ENCODE data around the gene MICB.

The MICB gene

GRCh38 chr6:31466466-31466865, 31.5 kb upstream of the MICB start:
- no peak overlapping the region for H3K9ac ChIP-seq (ENCODE audit: low read length)
- no peak overlapping the region for H3K27ac ChIP-seq (ENCODE audit: low read depth, low read length)
- peaks cover 3% of the 10 kb centered on the region for H3K36me3 ChIP-seq (ENCODE audit: control insufficient read depth, insufficient read depth, low read length)
- H3K4me3 ChIP-seq (ENCODE audit: low read length) = no peak overlapping the region
- H3K4me1 ChIP-seq (ENCODE audit: control insufficient read depth, insufficient read depth, low read length) = no peaks in the 10 kb centered on the region
- no peaks in the 10 kb centered on the region for H3K27me3 ChIP-seq (ENCODE audit: control insufficient read depth, insufficient read depth, low read length)

- H3K4me3 ChIP-seq (ENCODE audit: low read length) = no peak overlapping the region
- H3K27ac ChIP-seq (ENCODE audit: low read depth, low read length) = no peak overlapping the region
- H3K4me1 ChIP-seq (ENCODE audit: control insufficient read depth, insufficient read depth, low read length) = no peaks in the 10 kb centered on the region
- no peaks in the 10 kb centered on the region for H3K27me3 ChIP-seq (ENCODE audit: control insufficient read depth, insufficient read depth, low read length)
- H3K9ac ChIP-seq (ENCODE audit: low read length) = no peak overlapping the region
- peaks cover 3% of the 10 kb centered on the region for H3K36me3 ChIP-seq (ENCODE audit: control insufficient read depth, insufficient read depth, low read length)
Observed at GRCh38 chr6:31467151-31467550, 30.8 kb upstream of the MICB start.

DNA sequence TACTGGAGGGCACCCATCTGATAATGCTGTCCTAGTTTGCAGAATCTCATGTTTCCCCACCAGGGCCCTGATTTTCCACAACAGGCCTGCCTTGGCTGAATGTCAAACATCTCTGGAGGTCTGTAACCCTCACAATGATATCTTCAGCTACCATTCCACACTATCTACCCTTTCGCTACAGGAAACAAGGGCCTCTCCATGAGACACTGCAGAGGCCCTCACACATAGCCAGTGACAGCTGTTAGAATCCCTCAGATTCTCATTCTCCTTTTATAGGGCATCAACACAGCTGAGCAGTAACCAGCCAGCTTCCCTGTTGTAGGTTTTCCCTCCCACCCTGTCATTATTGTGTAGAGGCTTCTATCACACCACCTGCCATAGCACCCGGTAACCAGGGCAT, 29.6 kb upstream of the MICB start:
- H3K36me3 ChIP-seq (ENCODE audit: control insufficient read depth, insufficient read depth, low read length) = peaks cover 3% of the 10 kb centered on the region
- H3K27me3 ChIP-seq (ENCODE audit: control insufficient read depth, insufficient read depth, low read length) = no peaks in the 10 kb centered on the region
- no peak overlapping the region for H3K9ac ChIP-seq (ENCODE audit: low read length)
- no peak overlapping the region for H3K27ac ChIP-seq (ENCODE audit: low read depth, low read length)
- H3K4me1 ChIP-seq (ENCODE audit: control insufficient read depth, insufficient read depth, low read length) = no peaks in the 10 kb centered on the region
- no peak overlapping the region for H3K4me3 ChIP-seq (ENCODE audit: low read length)

GRCh38 chr6:31470801-31471200, 27.1 kb upstream of the MICB start:
- Histone ChIP-seq H3K4me1 (ENCODE audit: control insufficient read depth, insufficient read depth, low read length) (no peaks in the 10 kb centered on the region), H3K4me3 (ENCODE audit: low read length) (no peak overlapping the region), H3K36me3 (ENCODE audit: control insufficient read depth, insufficient read depth, low read length) (peaks cover 3% of the 10 kb centered on the region), H3K9ac (ENCODE audit: low read length) (no peak overlapping the region), H3K27ac (ENCODE audit: low read depth, low read length) (no peak overlapping the region), H3K27me3 (ENCODE audit: control insufficient read depth, insufficient read depth, low read length) (no peaks in the 10 kb centered on the region)

DNA sequence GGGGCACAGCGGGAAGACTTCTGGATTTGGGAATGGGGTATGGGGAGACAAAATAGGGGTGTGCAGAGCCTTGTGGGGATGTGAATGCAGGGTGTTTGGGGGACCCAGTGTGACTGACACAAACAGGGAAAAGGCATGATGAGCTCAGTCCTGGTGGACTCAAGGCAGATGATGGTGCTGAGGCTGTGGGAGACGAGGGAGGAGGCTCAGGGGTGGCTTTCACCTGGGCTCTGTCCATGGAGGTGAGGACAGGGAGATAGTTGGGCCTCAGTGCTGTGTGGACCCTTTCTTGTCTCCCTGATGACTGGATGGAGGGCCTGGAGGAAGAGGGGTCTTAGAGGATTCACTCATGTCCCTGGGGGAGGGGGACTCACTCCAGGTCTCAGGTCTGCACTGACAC, 26.2 kb upstream of the MICB start:
- Histone ChIP-seq H3K27ac (ENCODE audit: low read depth, low read length) (no peak overlapping the region), H3K4me1 (ENCODE audit: control insufficient read depth, insufficient read depth, low read length) (no peaks in the 10 kb centered on the region), H3K9ac (ENCODE audit: low read length) (no peak overlapping the region), H3K27me3 (ENCODE audit: control insufficient read depth, insufficient read depth, low read length) (no peaks in the 10 kb centered on the region), H3K4me3 (ENCODE audit: low read length) (no peak overlapping the region), H3K36me3 (ENCODE audit: control insufficient read depth, insufficient read depth, low read length) (peaks cover 3% of the 10 kb centered on the region)

DNA sequence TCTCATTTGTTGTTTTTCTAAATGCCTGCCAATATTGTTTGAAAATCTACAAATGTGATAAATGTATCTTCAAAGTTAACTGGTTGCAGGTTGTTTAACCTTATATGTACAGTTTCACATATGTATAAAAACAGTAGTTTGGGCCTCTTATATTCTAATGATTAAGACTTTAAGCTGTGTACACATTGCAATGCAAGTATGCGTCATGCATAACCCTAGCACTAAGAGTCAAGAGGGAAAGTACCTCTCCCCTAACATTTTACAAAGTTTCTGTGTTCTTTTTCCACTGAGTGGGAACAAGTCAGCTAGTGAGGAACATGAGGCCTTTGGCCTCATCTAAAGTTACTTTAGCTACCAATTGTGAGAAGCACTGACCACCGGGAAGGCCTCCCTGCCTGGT, 25.7 kb upstream of the MICB start:
- Histone ChIP-seq H3K27ac (ENCODE audit: low read depth, low read length) (no peak overlapping the region), H3K9ac (ENCODE audit: low read length) (no peak overlapping the region), H3K27me3 (ENCODE audit: control insufficient read depth, insufficient read depth, low read length) (no peaks in the 10 kb centered on the region), H3K36me3 (ENCODE audit: control insufficient read depth, insufficient read depth, low read length) (peaks cover 3% of the 10 kb centered on the region), H3K4me3 (ENCODE audit: low read length) (no peak overlapping the region), H3K4me1 (ENCODE audit: control insufficient read depth, insufficient read depth, low read length) (no peaks in the 10 kb centered on the region)

GRCh38 chr6:31473244-31473643, 24.7 kb upstream of the MICB start:
- Histone ChIP-seq H3K9ac (ENCODE audit: low read length) (no peak overlapping the region), H3K27ac (ENCODE audit: low read depth, low read length) (no peak overlapping the region), H3K4me3 (ENCODE audit: low read length) (no peak overlapping the region), H3K27me3 (ENCODE audit: control insufficient read depth, insufficient read depth, low read length) (no peaks in the 10 kb centered on the region), H3K4me1 (ENCODE audit: control insufficient read depth, insufficient read depth, low read length) (no peaks in the 10 kb centered on the region), H3K36me3 (ENCODE audit: control insufficient read depth, insufficient read depth, low read length) (peaks cover 3% of the 10 kb centered on the region)

- no peaks in the 10 kb centered on the region for H3K4me1 ChIP-seq (ENCODE audit: control insufficient read depth, insufficient read depth, low read length)
Observed at GRCh38 chr6:31473780-31474761, 23.9 kb upstream of the MICB start.

GRCh38 chr6:31474871-31475286, 23.1 kb upstream of the MICB start:
- no peak overlapping the region for H3K4me3 ChIP-seq (ENCODE audit: low read length)
- H3K4me1 ChIP-seq (ENCODE audit: control insufficient read depth, insufficient read depth, low read length) = no peaks in the 10 kb centered on the region
- H3K27ac ChIP-seq (ENCODE audit: low read depth, low read length) = no peak overlapping the region
- H3K27me3 ChIP-seq (ENCODE audit: control insufficient read depth, insufficient read depth, low read length) = no peaks in the 10 kb centered on the region
- no peaks in the 10 kb centered on the region for H3K36me3 ChIP-seq (ENCODE audit: control insufficient read depth, insufficient read depth, low read length)
- no peak overlapping the region for H3K9ac ChIP-seq (ENCODE audit: low read length)

More at GRCh38 chr6:31473780-31474761, 23.9 kb upstream of the MICB start:
- H3K36me3 ChIP-seq (ENCODE audit: control insufficient read depth, insufficient read depth, low read length) = peaks cover 3% of the 10 kb centered on the region
- no peak overlapping the region for H3K9ac ChIP-seq (ENCODE audit: low read length)
- H3K4me3 ChIP-seq (ENCODE audit: low read length) = no peak overlapping the region
- no peaks in the 10 kb centered on the region for H3K27me3 ChIP-seq (ENCODE audit: control insufficient read depth, insufficient read depth, low read length)
- no peak overlapping the region for H3K27ac ChIP-seq (ENCODE audit: low read depth, low read length)

DNA sequence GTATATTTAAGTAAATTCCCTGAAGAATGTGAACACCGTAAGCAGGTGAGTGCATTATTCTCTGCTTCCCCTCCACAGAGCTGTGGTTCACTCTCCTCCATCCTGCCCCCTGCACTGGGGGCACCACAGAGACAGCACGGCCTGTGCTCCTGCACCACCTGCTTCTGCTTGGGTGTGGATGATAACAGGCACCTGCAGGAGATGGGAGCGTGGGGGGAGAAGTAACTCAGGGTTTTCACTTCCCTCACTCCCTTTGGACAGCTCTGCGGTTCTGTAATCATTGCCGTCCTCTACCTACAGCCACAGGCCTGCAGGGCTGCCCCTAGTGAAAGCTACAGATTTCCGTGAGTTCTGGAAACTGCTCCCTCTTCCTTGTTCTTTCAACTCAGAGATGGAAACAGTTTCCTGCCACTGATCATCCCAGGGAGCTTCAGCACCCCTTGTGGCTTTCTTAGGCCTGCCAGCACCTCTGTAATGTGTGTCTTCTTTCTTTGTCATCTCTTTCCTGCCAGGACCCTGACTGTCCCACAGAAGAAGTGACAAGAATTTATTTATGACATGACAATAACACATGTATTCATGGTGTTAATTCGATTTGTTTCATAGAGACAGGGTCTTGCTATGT, 21.3 kb upstream of the MICB start:
- Histone ChIP-seq H3K36me3 (ENCODE audit: control insufficient read depth, insufficient read depth, low read length) (no peaks in the 10 kb centered on the region), H3K27me3 (ENCODE audit: control insufficient read depth, insufficient read depth, low read length) (no peaks in the 10 kb centered on the region), H3K27ac (ENCODE audit: low read depth, low read length) (no peak overlapping the region), H3K4me1 (ENCODE audit: control insufficient read depth, insufficient read depth, low read length) (no peaks in the 10 kb centered on the region), H3K9ac (ENCODE audit: low read length) (no peak overlapping the region), H3K4me3 (ENCODE audit: low read length) (no peak overlapping the region)

- Histone ChIP-seq H3K9ac (ENCODE audit: low read length) (no peak overlapping the region), H3K27me3 (ENCODE audit: control insufficient read depth, insufficient read depth, low read length) (no peaks in the 10 kb centered on the region), H3K27ac (ENCODE audit: low read depth, low read length) (no peak overlapping the region), H3K36me3 (ENCODE audit: control insufficient read depth, insufficient read depth, low read length) (no peaks in the 10 kb centered on the region), H3K4me1 (ENCODE audit: control insufficient read depth, insufficient read depth, low read length) (no peaks in the 10 kb centered on the region), H3K4me3 (ENCODE audit: low read length) (no peak overlapping the region)
Observed at GRCh38 chr6:31477521-31477920, 20.4 kb upstream of the MICB start.

DNA sequence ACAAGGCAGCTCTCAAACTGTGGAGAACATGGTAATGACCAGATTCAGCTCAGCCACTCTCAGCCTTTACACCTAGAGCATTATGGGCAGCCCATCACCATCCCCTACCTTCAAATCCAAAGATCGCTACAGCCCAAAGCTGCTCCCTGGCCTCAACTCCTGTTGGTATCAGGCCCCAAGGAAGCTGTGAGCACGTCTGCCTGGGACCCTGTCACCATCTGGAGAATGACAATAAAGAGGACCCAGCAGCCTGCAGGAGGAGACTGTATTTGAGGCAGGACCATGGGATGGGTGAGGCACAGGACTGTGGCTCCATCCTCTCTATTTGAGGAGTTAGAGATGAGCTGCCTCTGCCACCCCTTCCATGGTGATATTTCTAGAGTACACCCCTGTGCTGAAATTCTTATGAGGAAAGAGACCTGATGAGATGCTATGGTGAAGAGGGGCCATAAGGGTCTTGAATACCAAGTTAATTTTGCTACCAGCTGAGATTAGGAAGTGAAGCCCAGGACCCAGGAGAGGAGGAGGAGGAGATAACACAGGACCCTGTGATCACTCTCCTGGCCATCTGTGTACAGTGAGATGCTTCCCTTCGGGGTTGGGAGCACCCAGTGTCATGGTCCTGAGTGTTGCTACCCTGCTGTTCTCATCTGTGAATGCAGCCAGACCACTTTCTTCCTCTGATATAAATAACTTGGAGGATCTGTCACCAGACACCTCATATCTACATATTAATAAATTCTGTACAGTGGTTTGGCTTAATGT, 19.6 kb upstream of the MICB start:
- H3K4me3 ChIP-seq (ENCODE audit: low read length) = no peak overlapping the region
- H3K9ac ChIP-seq (ENCODE audit: low read length) = no peak overlapping the region
- no peaks in the 10 kb centered on the region for H3K36me3 ChIP-seq (ENCODE audit: control insufficient read depth, insufficient read depth, low read length)

More for the DNA sequence above, 19.6 kb upstream of the MICB start:
- Histone ChIP-seq H3K4me1 (ENCODE audit: control insufficient read depth, insufficient read depth, low read length) (no peaks in the 10 kb centered on the region), H3K27ac (ENCODE audit: low read depth, low read length) (no peak overlapping the region), H3K27me3 (ENCODE audit: control insufficient read depth, insufficient read depth, low read length) (no peaks in the 10 kb centered on the region)
